Measurements from ENCODE around the gene AZU1. TPM values are rescaled to one million over a fixed set of nuclear protein-coding genes. Genes with fewer than 3 reads are reported as not detected.

AZU1 gene
- not detected for polyA plus RNA-seq (2013, experiment 1 of 2; ENCODE audit: insufficient read length)
- polyA plus RNA-seq (2013, experiment 2 of 2; ENCODE audit: insufficient read length): not detected

GRCh38 chr19:827710-828321 lies at the start of gene AZU1:
Gene AZU1 (plus strand): TSS chr19:827837. CDS start chr19:827847, 10 bp downstream.
- no peak for DNase-seq

DNA sequence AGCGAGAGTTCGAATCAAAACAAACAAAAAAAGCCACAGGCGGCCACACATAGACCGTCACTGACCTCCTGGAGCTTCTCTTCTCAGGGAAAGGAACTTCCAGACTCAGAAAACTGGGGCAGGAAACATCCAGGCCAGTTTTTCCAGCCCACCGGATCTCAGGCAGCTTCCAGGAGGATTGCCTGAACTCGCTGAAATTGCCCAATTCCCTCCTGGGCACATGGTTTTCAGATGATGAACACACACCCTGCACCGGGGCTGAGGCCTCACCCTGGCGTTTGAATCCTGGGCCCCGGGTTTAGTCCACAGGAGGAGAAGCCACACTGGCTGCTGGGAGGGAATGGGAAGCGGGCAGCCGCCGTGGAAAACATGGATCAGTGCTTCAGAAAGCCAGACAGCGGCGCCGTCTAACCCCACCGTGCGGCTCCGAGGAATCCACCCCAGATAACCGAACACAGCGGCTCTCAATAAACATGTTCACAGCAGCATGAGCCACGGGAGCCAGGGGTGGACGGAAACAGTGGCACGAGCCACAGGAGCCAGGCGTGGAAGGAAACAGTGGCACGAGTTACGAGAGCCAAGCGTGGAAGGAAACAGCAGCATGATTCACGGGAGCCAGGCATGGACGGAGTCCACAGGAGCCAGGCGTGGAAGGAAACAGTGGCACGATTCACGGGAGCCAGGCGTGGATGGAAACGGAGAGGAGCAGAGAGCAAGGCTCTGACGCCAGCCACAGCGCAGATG lies 48.6 kb upstream of the AZU1 start:
- DNase-seq: peak; percentile 97

- no peak for DNase-seq
Observed at GRCh38 chr19:780935-781334, 46.7 kb upstream of the AZU1 start.

DNA sequence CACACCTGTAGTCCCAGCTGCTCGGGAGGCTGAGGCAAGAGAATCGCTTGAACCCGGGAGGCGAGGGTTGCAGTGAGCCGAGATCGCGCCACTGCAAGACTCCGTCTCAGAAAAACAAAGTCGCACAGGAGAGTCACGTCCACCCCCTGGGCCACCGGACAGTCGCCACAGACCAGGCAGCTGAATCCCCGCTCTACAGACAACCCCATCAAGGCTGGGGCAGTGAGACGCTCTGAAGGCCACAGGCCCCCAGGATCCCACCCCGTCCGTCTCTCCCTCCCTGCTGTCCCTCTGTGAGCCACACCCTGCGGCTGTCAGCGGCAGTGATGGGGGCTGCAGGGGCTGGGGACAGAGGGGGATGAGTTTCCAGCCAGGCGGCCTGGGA lies 45.8 kb upstream of the AZU1 start:
- no peak for DNase-seq

DNA sequence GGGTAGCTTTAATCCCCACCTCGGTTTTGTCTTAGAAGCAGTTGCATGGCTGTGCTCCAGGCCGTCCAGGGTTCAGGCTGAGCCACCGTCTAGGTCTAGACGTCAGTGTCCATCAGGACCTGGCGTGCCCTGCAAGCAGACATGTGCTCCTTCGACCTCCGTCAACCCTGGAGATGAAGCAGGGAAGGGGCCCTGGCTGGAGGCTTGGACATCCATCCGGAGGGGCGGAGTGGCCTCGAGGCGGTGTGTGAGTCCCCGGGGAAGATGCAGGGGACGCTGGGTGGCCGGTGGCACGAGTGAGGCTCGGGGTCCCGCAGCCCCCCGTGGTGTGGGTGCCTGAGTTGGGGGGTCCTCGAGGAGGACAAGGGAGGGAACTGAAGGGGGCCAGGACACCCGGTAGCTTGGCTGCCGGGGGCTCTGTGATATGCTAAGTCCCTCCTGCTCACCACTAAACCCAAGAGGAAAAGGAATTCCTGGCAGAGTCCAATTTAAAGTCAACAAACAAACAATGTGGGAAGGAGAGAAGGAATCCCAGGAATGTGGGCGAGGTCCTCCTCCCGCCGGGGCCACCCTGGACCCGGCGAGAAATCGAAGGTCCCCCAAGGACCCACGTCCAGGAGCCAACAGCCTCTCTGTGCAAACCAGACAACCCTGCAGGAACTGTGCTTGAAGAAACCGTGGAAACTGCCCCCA lies 45.3 kb upstream of the AZU1 start:
- peak; percentile 88 for DNase-seq

DNA sequence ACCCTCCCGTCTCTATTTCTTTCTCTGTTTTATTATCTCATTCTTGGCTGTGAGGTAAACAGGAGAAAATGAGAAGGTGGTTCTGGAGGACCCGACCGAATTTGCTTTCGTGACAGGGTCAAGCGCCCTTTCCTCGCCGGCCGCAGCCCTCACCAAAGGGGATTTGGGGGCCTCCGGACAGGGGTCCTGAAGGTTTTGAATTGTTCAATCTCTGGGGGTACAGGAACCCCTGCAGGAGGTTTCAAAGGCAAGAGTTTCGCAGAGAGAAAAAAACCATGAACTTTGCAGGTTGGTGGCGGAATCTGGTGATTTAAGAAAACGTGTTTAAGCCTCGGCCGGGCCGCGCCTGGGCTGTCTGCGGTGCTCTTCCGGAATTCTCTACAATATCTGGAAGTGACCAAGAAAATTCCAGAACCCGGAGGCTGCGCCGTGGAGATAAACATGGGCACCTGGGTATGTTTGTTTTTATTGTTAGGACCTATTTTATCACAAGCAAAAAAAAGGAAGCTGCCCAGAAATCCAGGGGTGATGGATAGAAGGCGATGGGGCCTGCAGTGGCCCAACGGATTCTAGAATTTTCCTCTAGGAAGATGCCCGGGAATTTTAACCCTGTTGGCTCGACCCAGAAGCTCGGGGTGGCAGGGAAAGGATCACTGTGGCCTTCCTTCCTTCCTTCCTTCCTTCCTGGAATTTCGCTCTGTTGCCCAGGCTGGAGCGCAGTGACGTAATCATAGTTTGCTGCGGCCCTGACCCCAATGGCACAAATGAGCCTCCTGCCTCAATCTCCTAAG lies 44.6 kb upstream of the AZU1 start:
- DNase-seq: no peak

GRCh38 chr19:784541-784940 lies 43.1 kb upstream of the AZU1 start:
- no peak for DNase-seq

DNA sequence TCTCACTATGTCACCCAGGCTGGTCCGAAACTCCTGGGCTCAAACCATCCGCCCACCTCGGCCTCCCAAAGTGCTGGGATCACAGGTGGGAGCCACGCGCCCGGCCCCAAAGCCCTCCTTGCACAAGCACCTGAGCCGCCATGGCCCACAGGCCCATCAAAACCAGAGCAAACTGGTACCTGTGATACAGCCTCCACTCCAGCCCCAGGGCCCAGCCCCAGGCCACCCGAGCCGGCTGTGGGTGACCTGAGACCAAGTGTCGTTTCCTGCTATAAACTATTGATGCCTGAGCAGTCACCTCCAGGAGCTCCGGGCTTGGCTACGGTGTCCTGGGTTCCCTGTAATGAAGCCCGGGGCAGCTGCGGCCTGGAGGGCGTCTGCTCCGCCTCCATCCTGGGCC lies 40.1 kb upstream of the AZU1 start:
- no peak for DNase-seq

DNA sequence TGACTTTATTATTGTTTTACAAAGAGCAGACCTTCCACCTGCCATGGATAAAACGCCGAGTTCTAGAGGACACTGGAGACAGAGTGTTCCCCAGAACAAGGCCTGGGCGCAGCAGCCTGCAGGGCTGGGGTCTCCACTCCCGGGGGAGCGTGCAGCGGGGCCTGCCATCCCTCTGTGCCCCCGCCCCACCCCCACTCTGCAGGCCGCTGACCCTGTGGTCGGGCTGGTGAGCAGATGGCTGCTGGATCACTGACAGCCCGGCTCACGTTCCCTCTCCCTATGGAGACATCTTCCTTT lies 39.0 kb upstream of the AZU1 start:
- no peak for DNase-seq

DNA sequence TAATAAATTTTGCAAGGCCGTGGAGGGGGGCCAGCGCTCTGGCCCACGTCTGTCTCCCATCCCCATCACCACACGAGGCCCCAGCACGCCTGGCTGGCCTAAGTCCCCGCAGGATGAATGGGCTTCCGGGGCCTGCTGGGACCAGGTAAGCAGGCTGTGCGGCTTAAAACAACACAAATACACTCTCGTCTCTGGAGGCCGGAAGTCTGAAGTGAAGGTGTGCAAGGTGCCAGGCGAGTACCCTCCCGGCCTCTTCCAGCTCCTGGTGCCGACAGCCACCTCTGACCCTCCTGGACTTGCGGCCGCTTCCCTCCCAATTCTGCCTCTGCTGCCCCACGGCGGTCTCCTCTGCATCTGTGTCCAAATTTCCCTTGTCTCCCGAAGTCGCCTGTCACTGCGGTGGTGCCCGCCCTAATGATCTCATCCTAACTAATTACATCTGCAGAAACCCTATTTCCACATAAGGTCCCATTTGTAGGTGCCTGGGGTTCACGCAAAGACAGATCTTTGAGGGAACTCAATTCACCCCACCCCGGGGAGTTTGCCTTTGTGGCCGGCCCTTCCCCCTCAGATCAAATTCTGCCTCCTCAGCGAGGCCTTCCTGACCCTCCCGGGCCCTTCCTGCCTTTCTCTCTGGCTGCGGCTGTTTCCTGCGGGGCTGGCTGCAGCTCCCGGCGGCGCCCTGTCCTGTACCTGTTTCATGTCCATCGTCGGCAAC lies 38.5 kb upstream of the AZU1 start:
- peak; percentile 46 for DNase-seq

DNA sequence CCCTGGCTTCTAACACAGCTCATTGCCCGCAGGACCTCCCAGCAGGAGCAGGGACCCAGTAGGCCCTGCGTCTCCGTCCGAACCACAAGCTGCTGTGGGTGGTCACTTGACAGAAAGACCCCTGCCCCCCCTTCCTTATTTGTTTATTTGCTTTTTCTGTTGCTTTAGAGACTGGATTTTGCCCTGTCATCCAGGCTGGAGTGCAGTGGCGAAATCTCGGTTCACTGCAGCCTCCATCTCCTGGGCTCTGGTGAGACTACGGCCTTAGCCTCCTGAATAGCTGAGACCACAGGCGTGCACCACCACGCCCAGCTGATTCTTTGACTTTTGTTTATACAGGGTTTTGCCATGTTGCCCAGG lies 38.0 kb upstream of the AZU1 start:
- no peak for DNase-seq

DNA sequence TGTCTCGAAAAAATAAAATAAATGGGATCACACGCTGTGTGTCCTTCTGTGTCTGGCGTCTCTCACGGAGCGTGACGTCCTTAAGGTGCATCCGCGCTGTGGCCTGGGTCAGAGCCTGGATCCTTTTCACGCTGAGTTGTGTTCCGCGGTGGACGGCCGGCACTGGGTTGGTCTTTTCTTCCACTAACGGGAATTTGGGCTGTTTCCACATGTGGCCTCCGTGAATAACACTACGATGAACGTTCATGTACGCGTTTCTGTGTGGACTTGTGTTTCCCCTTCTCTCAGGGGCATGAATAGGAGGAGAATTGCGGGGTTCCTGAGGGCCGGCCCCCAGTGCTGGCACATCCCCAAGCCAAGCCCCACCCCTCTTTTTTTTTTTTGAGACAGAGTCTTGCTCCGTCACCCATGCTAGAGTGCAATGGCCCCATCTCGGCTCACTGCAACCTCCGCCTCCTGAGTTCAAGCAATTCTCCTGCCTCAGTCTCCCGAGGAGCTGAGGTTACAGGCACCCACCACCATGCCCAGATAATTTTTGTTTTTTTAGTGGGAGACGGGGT lies 36.5 kb upstream of the AZU1 start:
- DNase-seq: no peak

DNA sequence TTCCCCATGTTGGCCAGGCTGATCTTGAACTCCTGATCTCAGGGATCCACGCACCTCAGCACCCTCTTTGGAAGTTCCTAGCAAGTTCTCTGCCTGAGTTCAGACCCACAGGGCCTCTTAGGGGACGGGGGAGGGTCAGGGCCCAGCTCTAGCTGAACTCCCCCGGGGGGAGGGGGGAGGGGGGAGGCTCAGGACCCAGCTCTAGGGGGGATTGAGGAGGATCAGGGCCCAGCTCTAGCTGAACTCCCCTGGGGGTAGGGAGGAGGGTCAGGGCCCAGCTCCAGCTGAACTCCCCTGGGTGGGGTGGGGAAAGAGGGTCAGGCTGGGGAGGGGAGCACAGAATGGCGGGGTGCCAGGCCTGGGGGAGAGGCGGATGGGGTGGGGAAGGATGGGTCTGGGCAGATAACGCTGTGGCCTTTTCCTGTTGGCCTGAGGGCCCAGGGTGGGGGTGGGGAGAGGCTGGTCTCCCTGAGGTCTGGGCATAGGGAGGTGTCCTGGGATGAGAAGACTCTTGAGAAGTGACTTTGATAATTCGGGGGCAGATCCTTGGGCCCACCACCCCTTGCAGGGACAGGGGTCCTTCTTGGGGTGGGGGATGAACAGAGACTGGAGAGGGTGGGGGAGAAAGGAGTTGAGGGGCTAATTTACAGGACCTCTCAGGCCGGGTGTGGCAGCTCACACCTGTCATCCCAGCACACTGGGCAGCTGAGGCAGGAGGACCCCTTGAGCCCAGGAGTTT lies 35.9 kb upstream of the AZU1 start:
- DNase-seq: no peak

DNA sequence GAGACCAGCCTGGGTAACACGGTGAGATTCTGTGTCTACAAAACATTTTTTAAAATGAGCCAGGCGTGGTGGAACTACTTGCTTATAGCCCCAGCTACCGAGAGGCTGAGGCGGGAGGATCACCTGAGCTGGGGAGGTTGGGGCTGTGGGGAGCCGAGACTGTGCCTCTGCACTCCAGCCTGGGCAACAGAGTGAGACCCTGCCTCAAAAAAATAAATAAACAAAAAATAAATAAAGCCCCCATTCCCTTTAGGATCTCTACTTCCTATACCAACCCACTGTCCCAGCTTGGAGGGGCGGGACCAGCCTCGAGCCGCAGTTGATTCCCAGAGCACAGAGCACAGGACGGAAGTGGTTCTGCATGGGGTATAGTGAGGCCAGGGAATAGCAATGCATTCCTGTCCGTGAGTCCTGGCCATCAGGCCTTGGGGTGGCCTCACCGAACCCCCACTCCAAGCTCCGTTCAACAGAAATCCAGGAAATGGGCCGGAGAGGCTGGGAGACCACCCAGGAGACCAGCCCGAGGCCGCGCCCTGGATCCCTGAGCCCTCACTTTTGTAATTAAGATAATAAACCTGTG lies 35.2 kb upstream of the AZU1 start:
- no peak for DNase-seq

GRCh38 chr19:793806-794205 lies 33.8 kb upstream of the AZU1 start:
- DNase-seq: no peak

GRCh38 chr19:795073-795611 lies 32.5 kb upstream of the AZU1 start:
- DNase-seq: no peak

DNA sequence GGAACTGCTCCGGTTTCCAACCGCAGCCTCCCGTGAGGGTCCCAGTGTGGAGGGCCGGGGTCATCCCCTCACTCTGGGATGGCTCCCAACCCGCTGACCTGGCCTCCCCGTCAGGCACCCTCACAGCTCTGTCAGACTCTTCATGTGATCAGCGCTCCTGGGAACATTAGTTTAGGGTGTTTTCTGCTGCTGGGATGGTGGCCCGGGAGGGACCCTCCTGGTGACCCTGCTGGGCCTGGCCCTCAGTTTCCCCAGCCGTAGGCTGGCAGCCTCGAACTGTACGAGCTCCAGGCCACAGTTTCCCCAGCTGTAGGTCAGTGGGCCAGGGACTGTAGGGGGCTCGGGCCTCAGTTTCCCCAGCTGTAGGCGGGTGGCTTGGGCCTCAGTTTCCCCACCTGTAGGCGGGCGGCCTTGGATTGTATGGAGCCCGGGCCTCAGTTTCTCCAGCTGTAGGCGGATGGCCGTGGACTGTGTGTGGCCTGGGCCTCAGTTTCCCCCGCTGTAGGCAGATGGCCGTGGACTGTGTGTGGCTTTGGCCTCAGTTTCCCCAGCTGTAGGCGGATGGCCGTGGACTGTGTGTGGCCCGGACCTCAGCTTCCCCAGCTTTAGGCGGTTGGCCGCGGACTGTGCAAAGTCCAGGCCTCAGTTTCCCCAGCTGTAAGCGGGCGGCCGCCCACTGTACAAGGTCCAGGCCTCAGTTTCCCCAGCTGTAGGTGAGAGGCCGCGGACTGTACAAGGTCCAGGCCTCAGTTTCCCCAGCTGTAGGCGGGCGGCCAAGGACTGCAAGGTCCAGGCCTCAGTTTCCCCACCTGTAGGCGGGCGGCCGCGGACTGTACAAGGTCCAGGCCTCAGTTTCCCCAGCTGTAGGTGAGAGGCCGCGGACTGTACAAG lies 31.7 kb upstream of the AZU1 start:
- no peak for DNase-seq

DNA sequence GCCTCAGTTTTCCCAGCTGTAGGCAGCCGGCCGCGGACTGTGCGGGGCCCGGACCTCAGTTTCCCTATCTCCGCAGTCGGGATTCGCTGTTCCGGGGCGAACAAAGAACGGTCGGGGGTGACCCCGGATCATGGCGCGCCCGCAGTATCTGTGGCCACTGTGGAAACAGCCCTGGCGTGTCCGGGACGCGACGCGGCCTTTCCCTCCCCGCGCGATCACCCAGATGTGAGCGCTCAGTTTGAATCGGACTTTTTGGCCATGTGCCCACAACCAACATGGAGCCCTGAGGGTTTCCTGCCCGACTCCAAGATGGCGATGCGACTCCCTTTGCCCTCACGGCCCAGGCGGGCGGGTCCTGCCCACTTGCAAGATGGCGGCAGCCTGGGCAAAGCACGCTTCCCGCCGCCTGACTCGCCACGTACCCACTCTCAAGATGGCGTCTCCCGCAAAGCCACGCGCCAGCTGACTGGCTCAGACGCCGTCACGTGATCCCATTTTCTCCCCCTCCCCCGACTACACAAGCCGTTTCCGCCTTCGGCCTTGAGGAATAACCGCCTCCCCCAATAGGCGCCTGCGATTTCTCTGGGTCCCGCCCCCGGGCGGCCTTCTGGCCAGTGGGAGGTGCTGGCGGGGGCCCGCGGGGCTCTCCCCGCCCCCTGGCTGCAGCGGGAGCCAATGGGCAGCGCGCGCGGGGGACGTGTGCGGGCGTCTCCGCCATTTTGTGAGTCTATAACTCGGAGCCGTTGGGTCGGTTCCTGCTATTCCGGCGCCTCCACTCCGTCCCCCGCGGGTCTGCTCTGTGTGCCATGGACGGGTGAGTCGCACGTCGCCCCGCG lies 30.7 kb upstream of the AZU1 start, which contains the start of gene PTBP1:
Gene PTBP1, plus strand, starts transcription at position 761 of the 836 bp plus-strand sequence. Its CDS starts 46 bp downstream, at position 807.
- DNase-seq: peak; percentile 100
